Measurements from ENCODE around the gene AQP3. TPM values are rescaled to one million over a fixed set of nuclear protein-coding genes. Genes with fewer than 3 reads are reported as not detected.

Gene AQP3
- total and polyA plus RNA-seq, 9 of the 15 experiments (the other 6 are each of a cell fraction or from before 2014, with no cell fraction given), result 4.2 to 31.5 (median 17.6) TPM

DNA sequence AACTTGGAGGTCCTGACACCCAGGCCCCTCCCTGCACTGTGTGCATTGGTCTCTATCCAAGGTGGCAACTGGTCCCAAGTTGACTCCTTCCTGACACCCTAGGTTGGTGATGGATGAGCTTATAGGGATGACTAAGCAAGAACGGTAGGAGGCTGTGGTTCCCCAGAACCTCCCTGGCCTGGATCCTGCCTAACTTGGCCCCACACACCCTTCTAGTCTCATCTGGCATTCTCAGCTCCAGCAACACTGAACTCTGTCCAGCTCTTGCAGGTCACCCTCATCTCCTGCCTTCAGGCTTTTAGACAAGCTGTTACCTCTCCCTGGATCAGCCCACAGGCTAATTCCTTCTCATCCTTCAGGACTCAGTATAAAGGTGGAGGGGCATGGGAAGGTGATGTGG, 16.5 kb downstream of the AQP3 start (continued):
- TF ChIP-seq, protein P1, sequence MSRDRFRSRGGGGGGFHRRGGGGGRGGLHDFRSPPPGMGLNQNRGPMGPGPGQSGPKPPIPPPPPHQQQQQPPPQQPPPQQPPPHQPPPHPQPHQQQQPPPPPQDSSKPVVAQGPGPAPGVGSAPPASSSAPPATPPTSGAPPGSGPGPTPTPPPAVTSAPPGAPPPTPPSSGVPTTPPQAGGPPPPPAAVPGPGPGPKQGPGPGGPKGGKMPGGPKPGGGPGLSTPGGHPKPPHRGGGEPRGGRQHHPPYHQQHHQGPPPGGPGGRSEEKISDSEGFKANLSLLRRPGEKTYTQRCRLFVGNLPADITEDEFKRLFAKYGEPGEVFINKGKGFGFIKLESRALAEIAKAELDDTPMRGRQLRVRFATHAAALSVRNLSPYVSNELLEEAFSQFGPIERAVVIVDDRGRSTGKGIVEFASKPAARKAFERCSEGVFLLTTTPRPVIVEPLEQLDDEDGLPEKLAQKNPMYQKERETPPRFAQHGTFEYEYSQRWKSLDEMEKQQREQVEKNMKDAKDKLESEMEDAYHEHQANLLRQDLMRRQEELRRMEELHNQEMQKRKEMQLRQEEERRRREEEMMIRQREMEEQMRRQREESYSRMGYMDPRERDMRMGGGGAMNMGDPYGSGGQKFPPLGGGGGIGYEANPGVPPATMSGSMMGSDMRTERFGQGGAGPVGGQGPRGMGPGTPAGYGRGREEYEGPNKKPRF (IDR thresholded peaks at IDR 0.05; ENCODE audit: low read depth, low read length), result no peak
- TF ChIP-seq JUND (IDR thresholded peaks at IDR 0.05; ENCODE audit: borderline replicate concordance, low read depth, low read length) (0 out of 2 replicates have a peak, but pooled peaks have one; percentile 22), JUND (tag; IDR thresholded peaks at IDR 0.05; ENCODE audit: borderline replicate concordance, low read depth, low read length) (peak; percentile 11; the same call in 1 of the 3 replicates), C11orf30 (IDR thresholded peaks at IDR 0.05; ENCODE audit: low read depth) (peak; percentile 83), ZNF316 (IDR thresholded peaks at IDR 0.05) (peak; percentile 73), ZSCAN32 (CRISPR knock-in tag; IDR thresholded peaks at IDR 0.05) (no peak), NFE2L1 (tag; IDR thresholded peaks at IDR 0.05; ENCODE audit: borderline replicate concordance, low read depth) (peak; percentile 7; the same call in 1 of the 2 replicates), NFE2 (IDR thresholded peaks at IDR 0.05; ENCODE audit: low read depth) (peak; percentile 90), ZNF766 (CRISPR knock-in tag; conservative IDR thresholded peaks at IDR 0.05) (no peak), KDM2B (CRISPR knock-in tag; IDR thresholded peaks at IDR 0.05) (no peak), PYGO2 (tag; IDR thresholded peaks at IDR 0.05) (no peak), CTBP1 (IDR thresholded peaks at IDR 0.05; ENCODE audit: borderline replicate concordance) (peak; percentile 57)
- TF ChIP-seq, protein P2, sequence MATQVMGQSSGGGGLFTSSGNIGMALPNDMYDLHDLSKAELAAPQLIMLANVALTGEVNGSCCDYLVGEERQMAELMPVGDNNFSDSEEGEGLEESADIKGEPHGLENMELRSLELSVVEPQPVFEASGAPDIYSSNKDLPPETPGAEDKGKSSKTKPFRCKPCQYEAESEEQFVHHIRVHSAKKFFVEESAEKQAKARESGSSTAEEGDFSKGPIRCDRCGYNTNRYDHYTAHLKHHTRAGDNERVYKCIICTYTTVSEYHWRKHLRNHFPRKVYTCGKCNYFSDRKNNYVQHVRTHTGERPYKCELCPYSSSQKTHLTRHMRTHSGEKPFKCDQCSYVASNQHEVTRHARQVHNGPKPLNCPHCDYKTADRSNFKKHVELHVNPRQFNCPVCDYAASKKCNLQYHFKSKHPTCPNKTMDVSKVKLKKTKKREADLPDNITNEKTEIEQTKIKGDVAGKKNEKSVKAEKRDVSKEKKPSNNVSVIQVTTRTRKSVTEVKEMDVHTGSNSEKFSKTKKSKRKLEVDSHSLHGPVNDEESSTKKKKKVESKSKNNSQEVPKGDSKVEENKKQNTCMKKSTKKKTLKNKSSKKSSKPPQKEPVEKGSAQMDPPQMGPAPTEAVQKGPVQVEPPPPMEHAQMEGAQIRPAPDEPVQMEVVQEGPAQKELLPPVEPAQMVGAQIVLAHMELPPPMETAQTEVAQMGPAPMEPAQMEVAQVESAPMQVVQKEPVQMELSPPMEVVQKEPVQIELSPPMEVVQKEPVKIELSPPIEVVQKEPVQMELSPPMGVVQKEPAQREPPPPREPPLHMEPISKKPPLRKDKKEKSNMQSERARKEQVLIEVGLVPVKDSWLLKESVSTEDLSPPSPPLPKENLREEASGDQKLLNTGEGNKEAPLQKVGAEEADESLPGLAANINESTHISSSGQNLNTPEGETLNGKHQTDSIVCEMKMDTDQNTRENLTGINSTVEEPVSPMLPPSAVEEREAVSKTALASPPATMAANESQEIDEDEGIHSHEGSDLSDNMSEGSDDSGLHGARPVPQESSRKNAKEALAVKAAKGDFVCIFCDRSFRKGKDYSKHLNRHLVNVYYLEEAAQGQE (IDR thresholded peaks at IDR 0.05; ENCODE audit: borderline replicate concordance), result peak; percentile 25; the same call in 1 of the 2 replicates
- TF ChIP-seq, protein P2 (CRISPR knock-in tag; IDR thresholded peaks at IDR 0.05; ENCODE audit: low read depth), result no peak
- TF ChIP-seq, protein P3, sequence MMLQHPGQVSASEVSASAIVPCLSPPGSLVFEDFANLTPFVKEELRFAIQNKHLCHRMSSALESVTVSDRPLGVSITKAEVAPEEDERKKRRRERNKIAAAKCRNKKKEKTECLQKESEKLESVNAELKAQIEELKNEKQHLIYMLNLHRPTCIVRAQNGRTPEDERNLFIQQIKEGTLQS (IDR thresholded peaks at IDR 0.05), result peak; percentile 12; the same call in 1 of the 2 replicates
- TF ChIP-seq, protein P3 (CRISPR knock-in tag; conservative IDR thresholded peaks at IDR 0.05), result no peak

All from K562 (cell line).